Mesenteric fat pad (tissue), 1 donor: Measurements from ENCODE around the gene TICRR. TPM values are rescaled to one million over a fixed set of nuclear protein-coding genes. Genes with fewer than 3 reads are reported as not detected.

Experiments
- DNase-seq: peaks from one replicate; pipeline ENCODE4 v3.0.0-alpha.2; 2020; ENCODE audit warnings: low spot score
- total RNA-seq: library from RNA; stranded (reverse); fragmentation: NEBNext Ultra II Directional; extraction: Animal tissue kit (Norgen Biotek cat#: 25700); gene quantifications from one replicate; pipeline ENCODE4 v1.2.1, GENCODE V29; 2021
- donor health status: DM: yes; HTN: yes; CAD: no.

TICRR gene
- total RNA-seq, 1 donor from 2014 or later = not detected

GRCh38 chr15:89628806-89629715 lies 53.8 kb downstream of the TICRR start:
- peak; percentile 37 for DNase-seq

- no peak for DNase-seq
Observed at GRCh38 chr15:89629829-89630228, 54.6 kb downstream of the TICRR start.

GRCh38 chr15:89630260-89630659 lies 55.0 kb downstream of the TICRR start:
- DNase-seq = peak; percentile 77

- DNase-seq = no peak
Observed at GRCh38 chr15:89630974-89631901, 56.0 kb downstream of the TICRR start.

- DNase-seq = no peak
Observed at GRCh38 chr15:89631902-89632264, 56.6 kb downstream of the TICRR start.

GRCh38 chr15:89632563-89633430 lies 57.5 kb downstream of the TICRR start:
- DNase-seq = no peak

GRCh38 chr15:89633585-89633984 lies 58.3 kb downstream of the TICRR start:
- DNase-seq = no peak

GRCh38 chr15:89640245-89640644 lies 65.0 kb downstream of the TICRR start:
- no peak for DNase-seq

GRCh38 chr15:89641053-89641452 lies 65.8 kb downstream of the TICRR start:
- DNase-seq = no peak

GRCh38 chr15:89642106-89642505 lies 66.8 kb downstream of the TICRR start:
- DNase-seq = no peak

GRCh38 chr15:89645680-89646079 lies 70.4 kb downstream of the TICRR start:
- peak; percentile 64 for DNase-seq

- peak; percentile 45 for DNase-seq
Observed at GRCh38 chr15:89646416-89647141, 71.3 kb downstream of the TICRR start.

GRCh38 chr15:89647191-89647851 lies 72.1 kb downstream of the TICRR start:
- DNase-seq = peak; percentile 92

- peak; percentile 83 for DNase-seq
Observed at GRCh38 chr15:89648106-89649012, 73.1 kb downstream of the TICRR start.

GRCh38 chr15:89649013-89649625 lies 73.8 kb downstream of the TICRR start:
- DNase-seq = peak; percentile 87

- peak; percentile 81 for DNase-seq
Observed at GRCh38 chr15:89649716-89650115, 74.4 kb downstream of the TICRR start.

GRCh38 chr15:89652131-89652530 lies 76.9 kb downstream of the TICRR start:
- DNase-seq = peak; percentile 53

- peak; percentile 82 for DNase-seq
Observed at GRCh38 chr15:89652666-89653065, 77.4 kb downstream of the TICRR start.
